Heart left ventricle (tissue), 13 donors: ENCODE data around the gene GTF2IRD2.
"Not testable (repeated sequence)": the region's sequence is repeated elsewhere in the genome, so short reads cannot be mapped to it uniquely, and the experiment has no call there.

Experiments
- CTCF ChIP-seq, 12 donors: fragments of 200-600 bp; sonication (generic) in 4 of 12; IDR thresholded peaks; one replicate each; pipeline versions ENCODE4 v1.5.0 to v1.8.0; 2018 to 2022; ENCODE audit warnings: antibody characterized with exemption in 12 of 12, mild to moderate bottlenecking in 5 of 12
- POLR2A ChIP-seq, 2 donors: fragments of 450-650 bp; IDR thresholded peaks; one replicate each; pipeline ENCODE4 v1.6.1; 2017; ENCODE audit warnings: antibody characterized with exemption in 2 of 2, mild to moderate bottlenecking in 2 of 2, moderate library complexity in 2 of 2
- donor health status: ischemic (EF 13 %, LVEDD 7.1; RV severe dilation, severe dysfunction).
- donor health status: DM: no; HTN: yes; CAD: no.
- donor health status: DM: no; HTN: no; CAD: no.
- donor health status: ischemic (EF 25% LVEDD 6.9; RV normal size, moderate dysfunction).
- donor health status: ischemic (EF 25% LVEDD 5.7; RV mildly dilated, moderate dysfunction).
- donor health status: ischemic (EF 35%, LVEDD 5.7; RV mildly dilated, moderate dysfunction).
- donor health status: nonischemic (EF 11% LVEDD 7.7; RV severe dilation, severe dysfunction).
- donor health status: DM: yes; HTN: yes; CAD: no.
- donor health status: PGD.
- donor health status: ischemic (EF 29% LVEDD 5.4; RV normal size, mild dysfunction).
- donor health status: nonischemic (EF 23%, LVEDD 6.1; RV moderate dilation, normal function).

GRCh38 chr7:74772093-74772492, 79.3 kb downstream of the GTF2IRD2 start:
- not testable (repeated sequence) for TF ChIP-seq CTCF, POLR2A (IDR thresholded peaks at IDR 0.05)
